Putamen (tissue), 1 donor: Measurements from ENCODE around the gene CLDN4.
A peak's percentile ranks its signal among the peaks of the same experiment; 100 is the strongest.
"Not testable (repeated sequence)": the region's sequence is repeated elsewhere in the genome, so short reads cannot be mapped to it uniquely, and the experiment has no call there.

ENCODE experiments used
- DNase-seq: peaks from one replicate; pipeline ENCODE4 v3.0.0-alpha.2; 2016; ENCODE audit warnings: low spot score

CLDN4 gene

DNA sequence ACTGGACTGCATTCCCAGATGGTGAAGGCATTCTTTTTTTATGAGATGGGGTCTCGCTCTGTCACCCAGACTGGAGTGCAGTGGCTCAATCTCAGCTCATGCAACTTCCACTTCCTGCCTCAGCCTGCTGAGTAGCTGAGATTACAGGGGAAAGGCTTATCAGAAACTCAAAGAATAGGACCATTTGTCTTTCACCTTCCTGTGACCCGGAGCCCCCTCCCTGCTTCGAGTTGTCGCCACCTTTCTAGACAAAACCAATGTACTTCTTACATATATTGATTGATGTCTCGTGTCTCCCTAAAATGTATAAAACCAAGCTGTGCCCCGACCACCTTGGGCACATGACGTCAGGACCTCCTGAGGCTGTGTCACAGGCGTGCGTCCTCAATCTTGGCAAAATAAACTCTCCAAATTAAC is 13.3 kb downstream of the CLDN4 start:
- DNase-seq: no peak

DNA sequence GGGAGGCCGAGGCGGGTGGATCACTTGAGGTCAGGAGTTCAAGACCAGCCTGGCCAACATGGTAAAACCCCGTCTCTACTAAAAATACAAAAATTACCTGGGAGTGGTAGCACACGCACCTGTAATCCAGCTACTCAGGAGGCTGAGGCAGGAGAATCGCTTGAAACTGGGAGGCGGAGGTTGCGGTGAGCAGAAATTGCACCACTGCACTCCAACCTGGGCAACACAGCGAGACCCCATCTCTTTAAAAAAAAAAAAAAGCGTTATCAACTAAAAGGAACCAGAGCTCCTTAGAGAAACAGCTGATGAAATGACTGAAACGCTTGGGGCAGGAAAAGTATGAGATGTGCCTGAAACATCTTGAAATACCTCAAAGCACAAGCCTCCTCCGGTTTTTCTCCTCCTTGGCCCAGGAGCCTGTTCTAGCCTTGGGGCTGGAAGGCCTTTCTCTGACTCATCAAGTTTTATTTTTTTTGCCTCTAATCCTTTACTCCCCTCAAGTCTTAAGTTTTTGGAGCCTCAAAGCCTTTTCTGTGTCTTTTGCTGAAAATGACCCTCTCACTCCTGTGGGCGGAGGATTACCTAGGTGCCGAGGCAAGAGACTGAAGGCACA is 14.2 kb downstream of the CLDN4 start:
- no peak for DNase-seq

DNA sequence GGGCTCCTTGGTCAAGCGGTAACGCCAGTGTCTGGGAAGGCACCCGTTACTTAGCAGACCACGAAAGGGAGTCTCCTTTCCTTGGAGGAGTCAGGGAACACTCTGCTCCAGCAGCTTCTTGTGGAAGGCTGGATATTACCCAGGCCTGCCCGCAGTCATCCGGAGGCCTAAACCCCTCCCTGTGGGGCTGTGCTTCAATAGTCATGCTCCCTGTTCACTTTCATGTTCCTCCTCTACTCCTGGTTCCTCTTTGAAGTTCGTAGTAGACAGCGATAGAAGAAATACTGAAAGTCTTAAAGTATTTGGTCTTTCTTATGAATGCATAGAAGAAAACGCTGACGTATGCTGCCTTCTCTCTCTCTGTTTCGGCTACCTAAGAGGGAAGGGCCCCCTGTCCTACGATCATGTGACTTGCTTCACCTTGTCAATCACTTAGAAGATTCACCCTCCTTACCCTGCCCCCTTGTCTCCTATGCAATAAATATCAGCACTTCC is 15.0 kb downstream of the CLDN4 start:
- DNase-seq: not testable (repeated sequence)

DNA sequence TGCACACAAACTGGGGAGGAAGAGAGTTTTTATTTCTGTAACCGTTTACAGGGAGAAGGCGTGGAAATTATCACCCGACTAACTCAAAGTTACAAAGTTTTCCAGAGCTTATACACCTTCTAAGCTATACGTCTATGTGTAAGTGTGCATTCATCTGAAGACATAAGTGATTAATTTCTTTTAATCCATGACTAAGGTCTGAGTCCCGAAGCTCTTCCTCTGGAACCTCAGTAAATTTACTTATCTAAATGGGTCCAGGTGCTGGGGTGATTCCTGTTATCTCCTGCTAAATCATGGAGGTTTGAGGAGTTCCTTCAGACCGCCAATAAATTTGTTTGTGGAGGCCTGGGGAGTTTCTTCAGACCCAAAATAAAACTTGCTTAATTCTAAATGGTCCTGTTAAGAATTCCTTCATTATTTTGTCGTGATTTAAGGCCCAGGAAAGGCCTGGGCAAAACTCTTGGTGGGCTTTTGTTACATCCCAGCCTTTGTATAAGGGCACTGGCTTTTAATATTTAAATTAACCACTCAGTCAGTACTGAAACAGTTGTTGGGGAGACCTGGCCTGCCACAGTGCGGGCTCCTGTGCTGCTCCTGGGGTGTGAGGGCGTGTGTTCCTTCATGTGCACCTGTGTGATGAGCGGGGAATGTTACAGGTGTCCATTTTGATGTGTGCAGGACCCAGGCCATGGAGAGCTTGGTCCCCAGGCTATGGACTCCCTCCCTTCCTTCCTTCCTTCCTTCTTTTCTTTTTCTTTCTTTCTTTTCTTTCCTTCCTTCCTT is 17.3 kb downstream of the CLDN4 start:
- DNase-seq: no peak

DNA sequence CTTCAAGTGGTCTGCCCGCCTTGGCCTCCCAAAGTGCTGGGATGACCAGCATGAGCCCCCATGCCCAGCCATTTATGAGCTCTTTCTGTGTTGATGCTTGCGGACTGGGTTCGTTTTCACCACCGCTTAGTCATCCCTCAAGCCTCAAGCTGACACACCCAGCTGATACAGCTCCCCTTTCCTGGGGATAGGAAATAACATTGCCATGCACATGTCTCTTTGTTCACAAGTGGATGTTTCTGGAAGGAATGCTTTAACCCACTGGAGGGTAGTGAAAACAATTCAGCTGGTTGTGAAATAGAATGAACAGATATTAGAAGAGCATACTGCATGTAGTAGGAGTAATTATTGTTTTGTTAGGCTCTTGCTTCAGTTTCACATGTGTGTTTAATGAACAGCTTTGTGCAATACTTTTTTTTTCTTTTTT is 20.0 kb downstream of the CLDN4 start:
- no peak for DNase-seq

DNA sequence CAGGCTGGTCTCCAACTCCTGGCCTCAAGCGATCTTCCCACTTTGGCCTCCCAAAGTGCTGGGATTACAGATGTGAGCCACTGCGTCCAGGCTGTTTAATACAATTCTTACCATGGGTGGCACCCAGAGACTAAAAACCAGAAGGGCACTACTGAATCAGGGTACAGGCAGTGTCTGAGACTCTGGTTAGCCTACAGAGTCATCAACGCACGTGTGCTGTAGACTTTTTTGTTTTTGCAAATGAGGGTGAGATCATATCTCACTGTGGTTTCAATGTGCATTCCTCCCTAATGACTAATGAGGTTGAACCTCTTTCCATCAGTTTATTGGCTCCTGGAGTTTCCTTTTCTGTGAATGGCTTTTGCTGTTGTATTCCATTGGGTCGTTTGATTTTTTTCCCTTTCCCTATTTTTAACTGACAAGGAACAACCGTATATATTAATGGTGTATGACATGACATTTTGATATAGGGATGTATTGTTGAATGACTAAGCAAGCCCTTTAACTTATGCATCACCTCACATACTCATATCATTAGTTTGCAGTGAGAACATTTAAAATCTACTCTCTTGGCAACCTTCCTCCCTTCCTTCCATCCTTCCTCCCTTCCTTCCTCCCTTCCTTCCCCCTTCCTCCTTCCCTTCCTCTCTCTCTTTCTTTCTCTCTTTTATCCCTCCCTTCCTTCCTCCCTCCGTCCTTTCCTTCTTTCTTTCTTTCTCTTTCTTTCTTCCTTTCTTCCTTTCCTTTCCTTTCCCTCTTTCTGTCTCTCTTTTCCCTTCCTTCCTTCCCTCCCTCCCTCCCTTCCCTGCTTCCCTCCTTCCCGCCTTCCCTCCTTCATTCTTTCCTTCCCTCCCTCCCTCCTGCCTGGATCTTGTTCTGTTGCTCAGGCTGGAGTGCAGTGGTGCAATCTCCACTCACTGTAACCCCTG is 20.9 kb downstream of the CLDN4 start:
- DNase-seq: no peak

DNA sequence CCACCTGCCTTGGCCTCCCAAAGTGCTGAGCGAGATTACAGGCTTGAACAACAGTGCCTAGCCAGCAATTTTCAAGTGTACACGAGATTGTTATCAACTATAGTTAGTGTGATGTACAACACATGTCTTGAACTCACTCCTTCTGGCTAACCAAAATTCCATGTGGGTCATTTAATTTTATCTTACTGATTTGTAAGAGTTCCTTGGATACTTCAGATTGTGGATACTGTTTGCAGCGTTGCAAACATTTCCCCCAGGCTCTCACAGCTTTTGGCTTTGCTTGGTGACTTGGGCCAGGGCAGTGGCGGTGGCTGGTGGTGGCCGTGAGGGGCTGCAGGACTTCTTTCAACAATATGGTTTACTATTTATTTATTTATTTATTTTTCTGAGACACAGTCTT is 21.7 kb downstream of the CLDN4 start:
- no peak for DNase-seq

DNA sequence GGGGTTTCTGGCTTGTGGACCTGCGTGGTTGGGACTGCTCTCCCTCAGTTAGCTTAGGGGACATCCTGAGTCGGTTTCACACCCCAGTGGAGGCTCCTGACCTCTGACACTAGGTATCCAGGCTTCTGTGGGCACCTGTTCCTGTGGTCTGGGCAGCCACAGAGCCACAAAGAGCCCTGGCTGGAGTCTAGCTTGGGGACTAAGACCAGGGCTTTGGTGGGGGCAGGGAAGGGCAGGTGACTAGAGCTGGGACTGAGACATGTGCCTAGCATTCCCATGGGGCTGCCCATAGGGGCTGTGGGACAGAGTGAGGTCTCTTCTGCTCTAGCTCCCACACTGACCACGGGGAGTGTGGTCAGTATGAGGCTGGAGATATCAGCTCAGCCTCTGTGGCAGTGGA is 26.1 kb downstream of the CLDN4 start:
- DNase-seq: no peak

DNA sequence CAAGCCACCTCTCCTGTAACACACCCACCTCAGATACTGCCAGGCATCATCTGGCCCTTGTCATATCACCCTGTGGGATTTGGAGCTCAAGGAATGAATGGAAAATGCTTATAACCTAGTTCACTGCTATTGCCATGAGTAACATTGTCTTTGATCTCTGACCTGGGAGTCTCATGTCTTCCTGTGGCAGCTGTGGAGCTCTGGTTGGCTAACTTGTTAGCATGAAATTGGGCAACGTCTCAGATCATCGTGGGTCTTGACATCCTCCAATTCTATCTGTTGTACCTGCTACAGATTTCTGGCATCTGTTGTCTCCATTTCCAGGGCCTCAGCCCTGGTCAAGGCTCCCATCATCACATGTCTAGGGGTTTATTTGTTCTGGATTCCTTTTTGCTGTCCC is 28.0 kb downstream of the CLDN4 start:
- no peak for DNase-seq

DNA sequence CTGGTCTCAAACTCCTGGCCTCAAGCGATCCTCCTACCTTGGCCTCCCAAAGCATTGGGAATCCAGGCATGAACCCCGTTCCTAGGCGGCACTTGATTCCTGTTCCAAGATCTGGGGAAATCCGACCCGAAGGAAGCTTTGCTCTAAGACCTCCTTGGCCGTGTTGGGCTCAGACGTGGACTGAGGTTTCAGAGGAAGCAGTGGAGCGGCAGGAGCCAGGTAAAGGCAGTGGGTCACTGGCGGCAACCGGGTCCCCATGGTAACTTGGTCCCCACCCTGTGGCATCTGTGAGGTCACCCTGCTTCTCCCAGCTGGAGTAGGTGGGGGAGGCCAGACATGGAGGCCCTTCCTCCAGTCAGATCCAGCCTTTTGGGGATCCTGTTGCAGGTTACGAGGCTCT is 30.1 kb downstream of the CLDN4 start, which contains the start of gene TMEM270:
Gene TMEM270, plus strand, starts transcription at position 301 of the 400 bp plus-strand sequence. Its CDS starts 36 bp downstream, at position 337.
- DNase-seq: no peak

DNA sequence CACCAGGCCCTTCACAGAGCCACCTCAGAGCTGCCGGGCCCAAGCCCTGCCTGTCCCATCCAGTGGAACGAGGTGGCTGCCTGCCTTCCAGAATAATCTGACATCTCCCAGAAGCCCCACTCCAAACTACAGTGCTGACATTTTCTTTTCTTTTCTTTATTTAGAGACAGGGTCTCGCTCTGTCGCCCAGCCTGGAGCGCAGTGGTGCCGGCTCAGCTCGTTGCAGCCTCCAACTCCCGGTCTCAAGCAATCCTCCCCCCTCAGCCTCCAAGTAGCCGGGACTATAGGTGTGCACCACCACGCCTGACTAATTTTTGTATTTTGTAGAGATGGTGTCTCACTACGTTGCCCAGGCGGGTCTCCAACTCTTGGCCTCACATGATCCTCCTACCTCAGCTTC is 30.5 kb downstream of the CLDN4 start:
- DNase-seq: no peak

DNA sequence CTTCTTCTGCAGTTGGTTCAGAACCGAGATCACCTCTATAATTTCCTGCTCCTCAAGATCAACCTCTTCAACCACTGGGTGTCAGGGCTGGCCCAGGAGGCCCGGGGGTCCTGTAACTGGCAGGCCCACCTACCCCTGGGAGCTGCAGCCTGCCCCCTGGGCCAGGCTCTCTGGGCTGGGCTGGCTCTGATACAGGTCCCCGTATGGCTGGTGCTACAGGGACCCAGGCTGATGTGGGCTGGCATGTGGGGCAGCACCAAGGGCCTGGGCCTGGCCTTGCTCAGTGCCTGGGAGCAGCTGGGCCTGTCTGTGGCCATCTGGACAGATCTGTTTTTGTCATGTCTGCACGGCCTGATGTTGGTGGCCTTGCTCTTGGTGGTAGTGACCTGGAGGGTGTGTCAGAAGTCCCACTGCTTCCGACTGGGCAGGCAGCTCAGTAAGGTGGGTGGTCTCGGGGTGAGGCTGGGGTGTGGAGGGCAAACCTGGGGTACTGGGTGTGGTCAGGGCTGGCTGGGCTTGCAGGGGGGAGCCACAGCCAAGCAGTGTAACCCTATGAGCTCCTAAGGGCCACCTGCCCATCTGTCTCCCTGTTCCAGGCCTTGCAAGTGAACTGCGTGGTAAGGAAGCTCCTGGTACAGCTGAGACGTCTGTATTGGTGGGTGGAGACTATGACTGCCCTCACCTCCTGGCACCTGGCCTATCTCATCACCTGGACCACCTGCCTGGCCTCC is 34.4 kb downstream of the CLDN4 start:
- DNase-seq: no peak

DNA sequence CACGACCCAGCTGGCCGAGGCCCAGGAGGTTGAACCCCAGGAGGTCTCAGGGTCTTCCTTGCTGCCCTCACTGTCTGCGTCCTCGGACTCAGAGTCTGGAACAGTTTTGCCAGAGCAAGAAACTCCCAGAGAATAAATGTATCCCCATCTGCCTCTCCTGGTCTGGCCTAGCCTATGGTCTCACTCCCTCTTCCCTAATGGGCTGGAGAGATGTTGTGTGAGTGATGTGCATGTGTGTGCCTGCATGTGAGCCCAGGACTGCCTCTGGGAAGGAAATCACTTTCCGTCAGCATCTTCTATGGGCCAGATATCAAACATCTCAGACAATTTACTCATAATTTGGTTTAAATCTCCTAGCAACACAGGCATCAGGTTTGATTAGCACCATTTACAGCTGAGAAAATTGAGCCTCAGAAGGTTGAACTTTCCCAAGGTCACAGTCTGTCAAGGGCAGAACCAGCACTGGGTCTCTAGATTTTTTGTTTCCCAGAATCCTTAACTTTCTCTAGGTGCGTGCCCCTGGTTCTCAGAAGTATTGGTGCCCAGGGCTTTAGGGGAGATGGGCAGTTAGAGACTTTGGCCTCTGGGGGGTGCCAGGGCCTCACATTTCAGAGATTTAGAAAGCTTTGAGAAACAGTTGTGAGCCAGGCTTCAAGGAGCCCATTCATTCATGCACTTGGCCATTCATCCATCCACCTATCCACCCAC is 35.1 kb downstream of the CLDN4 start:
- peak; percentile 26 for DNase-seq

DNA sequence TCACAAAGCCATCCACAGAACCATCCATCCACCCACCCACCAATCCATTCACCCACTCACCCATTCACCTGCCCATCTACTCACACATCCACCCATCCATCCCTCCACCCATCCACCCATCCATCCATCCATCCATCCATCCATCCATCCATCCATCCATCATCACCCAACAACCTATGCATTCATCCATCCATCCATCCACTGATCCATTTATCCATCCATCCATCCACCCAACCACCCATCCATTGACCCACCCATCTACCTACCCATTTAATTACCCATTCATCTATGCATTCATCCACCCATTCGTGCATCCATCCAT is 35.6 kb downstream of the CLDN4 start:
- no peak for DNase-seq

DNA sequence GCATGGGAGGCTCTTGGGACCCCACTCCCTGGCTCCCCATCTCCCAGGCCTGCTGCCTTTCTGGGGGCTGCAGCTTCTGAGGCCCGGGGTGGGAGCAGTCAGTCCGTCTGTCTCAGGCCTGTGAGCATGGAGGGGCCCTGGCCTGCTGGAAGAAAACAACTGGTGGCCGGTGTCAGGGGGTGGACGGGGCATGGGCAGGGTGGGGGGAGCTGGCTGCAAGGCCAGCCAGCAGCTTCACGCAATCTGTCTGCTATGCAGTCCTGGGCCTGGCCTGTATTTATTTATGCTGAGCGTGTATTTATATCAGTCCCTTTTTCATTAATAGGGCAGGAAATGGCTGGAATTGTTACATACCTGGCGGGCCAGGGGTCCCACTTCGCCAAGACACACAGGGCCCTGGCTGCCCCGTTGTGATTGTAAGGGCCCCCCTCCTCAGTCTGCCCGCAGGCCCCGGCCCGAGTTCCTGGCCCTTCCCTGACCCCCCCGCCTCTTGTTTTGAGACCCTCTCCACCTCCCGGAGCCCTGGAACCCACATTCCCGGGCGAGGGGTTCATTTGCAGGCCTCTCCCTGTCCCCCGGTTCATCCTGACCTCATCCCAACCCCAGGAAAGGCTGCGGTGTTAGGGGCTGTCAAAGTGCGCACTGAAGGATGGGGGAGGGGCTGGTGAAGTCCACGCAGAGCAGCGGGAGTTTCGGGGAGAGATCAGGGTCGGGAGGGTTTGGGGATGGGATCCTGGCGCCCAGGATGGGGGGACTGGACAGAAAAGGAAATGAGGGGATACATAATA is 38.4 kb downstream of the CLDN4 start:
- DNase-seq: no peak

DNA sequence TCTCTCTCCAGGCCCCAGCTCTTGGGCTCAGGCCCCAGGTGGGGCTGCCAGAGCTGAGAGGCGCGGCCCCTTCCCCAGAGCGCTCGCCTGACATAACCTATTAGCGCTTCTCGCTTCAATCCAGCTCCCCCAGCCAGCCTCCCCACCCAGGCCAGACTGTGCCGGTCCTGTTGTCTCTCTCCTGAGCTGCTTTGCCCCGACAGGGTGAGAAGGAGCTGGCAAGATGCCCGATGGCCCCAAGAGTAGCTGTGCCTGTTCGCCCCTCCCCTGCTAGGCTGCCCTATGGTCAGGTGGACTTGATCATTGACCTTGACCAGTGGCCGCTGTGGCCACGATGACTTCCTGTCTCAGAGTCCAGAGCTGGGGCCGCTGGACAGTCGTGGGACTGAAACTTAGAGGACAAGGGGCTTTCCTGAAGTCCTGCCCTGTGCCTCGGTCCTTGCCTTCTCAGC is 39.3 kb downstream of the CLDN4 start:
- no peak for DNase-seq

DNA sequence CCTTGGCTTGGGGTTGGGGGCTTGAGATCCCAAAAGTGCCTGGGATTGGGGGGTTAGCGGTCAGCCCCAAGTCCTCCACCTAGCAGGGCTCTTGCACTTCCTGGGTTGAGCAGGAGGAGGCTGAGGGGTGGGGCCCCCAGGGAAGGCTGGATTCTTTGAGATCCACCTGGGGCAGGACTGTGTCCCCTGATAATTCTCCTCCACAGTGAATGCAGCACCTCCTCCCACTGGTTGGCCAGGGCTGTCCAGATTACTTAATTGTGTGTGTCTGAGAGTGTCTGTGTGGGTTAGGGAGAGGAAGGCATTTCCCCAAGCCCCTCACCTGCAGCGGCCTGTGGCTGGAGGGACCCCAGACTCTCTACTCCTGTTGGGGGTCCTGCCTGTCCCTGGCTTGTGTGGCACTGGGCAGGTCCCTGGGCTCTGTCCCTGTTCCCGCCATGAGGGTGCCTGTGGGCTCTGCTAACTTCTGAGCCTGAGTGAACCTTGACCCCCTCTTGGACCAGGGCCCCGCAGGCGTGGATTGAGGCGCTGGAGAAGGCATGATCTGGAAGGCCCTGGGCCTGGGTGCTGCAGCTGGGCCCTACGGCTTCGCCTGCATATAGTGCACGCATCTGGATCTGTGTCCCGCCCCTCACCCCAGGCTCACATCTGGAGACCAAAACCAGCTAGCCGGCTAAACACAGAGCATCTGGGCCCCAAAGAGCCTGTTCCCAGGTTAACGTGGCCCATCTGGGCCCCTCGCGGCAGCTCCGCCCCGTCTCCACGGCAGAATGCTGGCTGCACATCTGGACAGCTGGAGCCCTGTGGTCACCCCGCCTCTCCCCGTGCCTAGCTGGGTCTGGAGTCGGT is 40.6 kb downstream of the CLDN4 start:
- DNase-seq: no peak

DNA sequence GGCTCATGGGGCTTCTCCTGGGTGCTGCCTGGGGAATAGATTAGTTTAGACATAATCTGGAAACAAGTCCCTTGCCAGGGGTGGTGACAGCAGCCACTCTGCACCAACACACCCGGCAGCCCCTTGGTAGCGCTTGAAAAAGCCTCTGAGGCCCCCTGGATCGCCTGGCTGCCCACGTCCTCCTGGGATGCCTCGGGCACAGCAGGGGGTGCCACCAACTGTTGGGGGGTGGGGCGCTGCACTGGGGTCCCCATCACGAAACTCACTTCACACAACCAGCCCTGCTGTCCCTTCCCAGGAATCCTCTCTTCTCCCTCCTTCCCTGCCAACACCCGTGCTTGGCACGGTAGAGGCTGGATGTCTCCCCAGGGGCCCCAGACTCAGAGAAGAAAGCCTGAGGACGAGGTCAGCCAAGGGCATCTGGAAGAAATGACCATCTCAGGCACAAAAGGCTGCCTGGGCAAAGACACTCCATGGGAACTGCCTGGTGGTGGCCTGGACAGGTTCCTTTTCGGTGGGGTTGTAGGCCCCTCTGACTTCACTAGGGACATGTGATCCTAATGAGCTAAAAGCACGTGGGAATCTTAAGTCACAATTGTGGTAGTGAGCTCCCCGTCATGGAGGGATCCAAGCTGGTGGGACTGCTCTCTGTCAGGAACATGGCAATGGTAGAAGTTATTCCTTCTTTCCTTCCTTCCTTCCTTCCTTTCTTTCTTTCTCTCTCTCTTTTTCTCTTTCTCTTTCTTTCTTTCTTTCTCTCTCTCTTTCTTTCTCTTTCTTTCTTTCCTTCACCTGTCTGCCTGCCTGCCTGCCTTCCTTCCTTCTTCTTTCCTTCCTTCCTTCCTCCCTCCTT is 41.5 kb downstream of the CLDN4 start:
- DNase-seq: no peak
